H9 (cell line): Measurements from ENCODE around the gene EFNA1. TPM values are rescaled to one million over a fixed set of nuclear protein-coding genes. Genes with fewer than 3 reads are reported as not detected.

Source experiments
- DNase-seq: peaks from one replicate; pipeline ENCODE4 v3.0.0-alpha.2; 2017
- H2AFZ ChIP-seq: one replicate; pipeline ENCODE4 v1.6.1; 2013; ENCODE audit warnings: mild to moderate bottlenecking, low read length, control low read depth, moderate library complexity
- H2AK5ac ChIP-seq: 2 replicates; pipeline ENCODE4 v1.6.1; 2013; ENCODE audit warnings: low read length, control low read depth, mixed read lengths; ENCODE audit not compliant: insufficient read length
- H2BK120ac ChIP-seq: one replicate; pipeline ENCODE4 v1.6.1; 2013; ENCODE audit warnings: low read depth, mild to moderate bottlenecking, low read length, control low read depth, inconsistent platforms; ENCODE audit not compliant: poor library complexity, severe bottlenecking
- H2BK12ac ChIP-seq: 2 replicates; pipeline ENCODE4 v1.6.1; 2013; ENCODE audit warnings: low read length, control low read depth, mixed read lengths, low read depth; ENCODE audit not compliant: insufficient read length
- H2BK15ac ChIP-seq: 2 replicates; pipeline ENCODE4 v1.6.1; 2013; ENCODE audit warnings: low read depth, low read length, control low read depth
- H2BK20ac ChIP-seq: one replicate; pipeline ENCODE4 v1.6.1; 2013; ENCODE audit warnings: low read depth, mild to moderate bottlenecking, low read length, control low read depth, inconsistent platforms; ENCODE audit not compliant: poor library complexity, severe bottlenecking
- H2BK5ac ChIP-seq: 2 replicates; pipeline ENCODE4 v1.6.1; 2013; ENCODE audit warnings: low read length, control low read depth, mixed read lengths; ENCODE audit not compliant: insufficient read length
- H3K14ac ChIP-seq: 2 replicates; pipeline ENCODE4 v1.6.1; 2013; ENCODE audit warnings: low read length, control low read depth; ENCODE audit not compliant: insufficient read depth
- H3K18ac ChIP-seq: 2 replicates; pipeline ENCODE4 v1.6.1; 2013; ENCODE audit warnings: low read depth, mild to moderate bottlenecking, mixed read lengths, low read length, control low read depth; ENCODE audit not compliant: insufficient read length
- H3K23ac ChIP-seq: 2 replicates; pipeline ENCODE4 v1.6.1; 2013; ENCODE audit warnings: low read length, control low read depth, mixed read lengths, low read depth; ENCODE audit not compliant: insufficient read length
- H3K23me2 ChIP-seq: 2 replicates; pipeline ENCODE4 v1.6.1; 2013; ENCODE audit warnings: low read depth, mild to moderate bottlenecking, mixed read lengths, low read length, control low read depth; ENCODE audit not compliant: insufficient read length, poor library complexity, severe bottlenecking
- H3K27ac ChIP-seq: 2 replicates; pipeline ENCODE4 v1.5.1; 2013; ENCODE audit warnings: low read length, control low read depth, mixed read lengths, low read depth; ENCODE audit not compliant: insufficient read length
- H3K27me3 ChIP-seq: 2 replicates; pipeline ENCODE4 v1.6.1; 2013; ENCODE audit warnings: low read length, control low read depth, inconsistent platforms; ENCODE audit not compliant: insufficient read depth
- H3K4ac ChIP-seq: 2 replicates; pipeline ENCODE4 v1.6.1; 2013; ENCODE audit warnings: low read depth, mild to moderate bottlenecking, control low read depth, inconsistent platforms, low read length, moderate library complexity
- H3K4me1 ChIP-seq: 2 replicates; pipeline ENCODE4 v1.6.1; 2013; ENCODE audit warnings: low read length, control low read depth, inconsistent platforms; ENCODE audit not compliant: insufficient read depth
- H3K4me2 ChIP-seq: 2 replicates; pipeline ENCODE4 v1.6.1; 2013; ENCODE audit warnings: low read length, control low read depth, mixed read lengths; ENCODE audit not compliant: insufficient read length, insufficient read depth
- H3K56ac ChIP-seq: 2 replicates; pipeline ENCODE4 v1.6.1; 2013; ENCODE audit warnings: low read depth, mild to moderate bottlenecking, mixed read lengths, low read length, control low read depth; ENCODE audit not compliant: insufficient read length
- H3K79me1 ChIP-seq: 2 replicates; pipeline ENCODE4 v1.6.1; 2013; ENCODE audit warnings: low read depth, mild to moderate bottlenecking, moderate library complexity, low read length, control low read depth, inconsistent platforms; ENCODE audit not compliant: insufficient read depth, poor library complexity, severe bottlenecking
- H3K79me2 ChIP-seq: 2 replicates; pipeline ENCODE4 v1.6.1; 2013; ENCODE audit warnings: low read length, control low read depth, inconsistent platforms; ENCODE audit not compliant: insufficient read depth
- H3K9ac ChIP-seq: 2 replicates; pipeline ENCODE4 v1.6.1; 2013; ENCODE audit warnings: low read length, control low read depth, mixed read lengths; ENCODE audit not compliant: insufficient read length; ENCODE audit errors: extremely low read depth
- H3K9me3 ChIP-seq: one replicate; pipeline ENCODE4 v1.6.1; 2013; ENCODE audit warnings: low read depth, low read length, inconsistent platforms; ENCODE audit not compliant: control insufficient read depth
- H3T11ph ChIP-seq: one replicate; pipeline ENCODE4 v1.6.1; 2013; ENCODE audit warnings: mild to moderate bottlenecking, low read length, control low read depth, inconsistent platforms
- H4K20me1 ChIP-seq: one replicate; pipeline ENCODE4 v1.6.1; 2013; ENCODE audit not compliant: control insufficient read depth, insufficient read length, insufficient read depth
- H4K5ac ChIP-seq: 2 replicates; pipeline ENCODE4 v1.6.1; 2013; ENCODE audit warnings: low read depth, mild to moderate bottlenecking, mixed read lengths, low read length, control low read depth; ENCODE audit not compliant: insufficient read length
- H4K8ac ChIP-seq: replicated peaks from 2 replicates; pipeline ENCODE4 v1.6.1; 2013; ENCODE audit warnings: low read length, control low read depth, mixed read lengths, low read depth; ENCODE audit not compliant: insufficient read length
- H4K91ac ChIP-seq: 2 replicates; pipeline ENCODE4 v1.6.1; 2013; ENCODE audit warnings: low read depth, mild to moderate bottlenecking, moderate library complexity, mixed read lengths, low read length, control low read depth; ENCODE audit not compliant: insufficient read length
- H3K27ac Mint-ChIP-seq, 3 experiments: 2 replicates in 2 of 3; 3 replicates in 1 of 3; pipeline ENCODE4 v1.8.0; 2020 to 2021; ENCODE audit warnings: mixed read lengths in 3 of 3, mild to moderate bottlenecking in 1 of 3, moderate library complexity in 1 of 3
- H3K27me3 Mint-ChIP-seq: 2 replicates; pipeline ENCODE4 v1.8.0; 2021; ENCODE audit warnings: low read depth, mild to moderate bottlenecking, moderate library complexity, mixed read lengths
- H3K36me3 Mint-ChIP-seq, 3 experiments: 2 replicates in 2 of 3; 3 replicates in 1 of 3; pipeline ENCODE4 v1.8.0; 2020 to 2021; ENCODE audit warnings: low read depth in 3 of 3, mixed read lengths in 3 of 3; ENCODE audit not compliant: insufficient read depth in 1 of 3
- H3K4me1 Mint-ChIP-seq, 2 experiments: 2 replicates each; pipeline ENCODE4 v1.8.0; 2020; ENCODE audit warnings: mixed read lengths in 2 of 2
- H3K4me3 Mint-ChIP-seq, 2 experiments: 2 replicates in 1 of 2; 3 replicates in 1 of 2; pipeline ENCODE4 v1.8.0; 2020 to 2021; ENCODE audit warnings: mild to moderate bottlenecking in 2 of 2, mixed read lengths in 2 of 2, moderate library complexity in 1 of 2
- H3K9me3 Mint-ChIP-seq, 2 experiments: 2 replicates in 1 of 2; 3 replicates in 1 of 2; pipeline ENCODE4 v1.8.0; 2020; ENCODE audit warnings: mild to moderate bottlenecking in 2 of 2, mixed read lengths in 2 of 2, moderate library complexity in 1 of 2
- WGBS: extraction: QIAGEN DNeasy Blood & Tissue Kit; methylation state at CpG from one replicate; pipeline ENCODE4 v1.1.7; 2013; ENCODE audit warnings: missing lambda C conversion rate, low lambda C conversion rate, mixed read lengths; ENCODE audit not compliant: insufficient read length; ENCODE audit errors: extremely low coverage; 5-methylcytosine and 5-hydroxymethylcytosine counted together
- total RNA-seq: library from RNA; stranded (reverse); gene quantifications from 2 replicates; pipeline ENCODE4 v1.2.1, GENCODE V29; 2021
- TF ChIP-seq, protein P1 (sequence below): fragments of 200-600 bp; sonication (generic); conservative IDR thresholded peaks from 3 replicates; pipeline ENCODE4 v1.8.0; 2021; ENCODE audit warnings: antibody characterized with exemption, mild to moderate bottlenecking

EFNA1 gene
- total RNA-seq, 1 experiment from 2014 or later: 1.4 TPM

DNA sequence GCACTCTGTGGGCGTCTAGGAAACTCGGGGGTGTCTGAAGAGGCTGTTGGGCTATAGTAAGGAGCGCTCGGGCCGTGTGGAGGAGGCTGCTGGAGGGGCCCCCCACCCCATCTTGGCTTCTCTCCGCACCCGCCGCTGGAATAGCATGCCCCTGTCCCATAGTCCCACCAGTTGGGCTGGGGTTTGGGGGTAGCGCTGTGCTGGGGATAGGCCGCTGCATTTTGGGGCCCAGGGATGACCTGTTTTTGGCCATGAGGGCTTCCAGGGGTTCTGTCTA, 48.5 kb upstream of the EFNA1 start:
- Mint-ChIP-seq H3K4me1 (peaks cover 27 to 49% of the 10 kb centered on the region in 2 experiments), H3K4me3 (peak overlapping the region; percentile 60 to 81), H3K9me3 (peaks cover 0 to 6% of the 10 kb centered on the region in 2 experiments; a peak in 2 of 5 replicates), H3K36me3 (no peaks in the 10 kb centered on the region), H3K27me3 (peaks cover 92% of the 10 kb centered on the region), H3K27ac (no peak overlapping the region)
- Histone ChIP-seq H4K91ac (no peak overlapping the region), H3K27ac (no peak overlapping the region), H3K4me2 (peak overlapping the region; percentile 79), H2AFZ (no peak overlapping the region), H3K4me1 (no peaks in the 10 kb centered on the region), H3K4ac (no peak overlapping the region), H2BK5ac (no peak overlapping the region), H2BK120ac (no peak overlapping the region), H3K79me1 (no peaks in the 10 kb centered on the region), H4K8ac (no peak overlapping the region), H2BK15ac (no peak overlapping the region), H3K9me3 (no peaks in the 10 kb centered on the region), H3K9ac (no peak overlapping the region), H4K20me1 (no peaks in the 10 kb centered on the region), H3K56ac (no peak overlapping the region), H3T11ph (no peak overlapping the region), H3K23me2 (peaks cover 21% of the 10 kb centered on the region), H2BK12ac (no peak overlapping the region), H4K5ac (no peak overlapping the region), H3K14ac (no peak overlapping the region), H2AK5ac (no peak overlapping the region), H2BK20ac (no peak overlapping the region), H3K18ac (no peak overlapping the region), H3K79me2 (no peaks in the 10 kb centered on the region), H3K27me3 (peaks cover 50% of the 10 kb centered on the region), H3K23ac (no peak overlapping the region)
- WGBS: no CpG with 5 or more reads among the region's 10 CpGs
- DNase-seq: no peak
- TF ChIP-seq, protein P1, sequence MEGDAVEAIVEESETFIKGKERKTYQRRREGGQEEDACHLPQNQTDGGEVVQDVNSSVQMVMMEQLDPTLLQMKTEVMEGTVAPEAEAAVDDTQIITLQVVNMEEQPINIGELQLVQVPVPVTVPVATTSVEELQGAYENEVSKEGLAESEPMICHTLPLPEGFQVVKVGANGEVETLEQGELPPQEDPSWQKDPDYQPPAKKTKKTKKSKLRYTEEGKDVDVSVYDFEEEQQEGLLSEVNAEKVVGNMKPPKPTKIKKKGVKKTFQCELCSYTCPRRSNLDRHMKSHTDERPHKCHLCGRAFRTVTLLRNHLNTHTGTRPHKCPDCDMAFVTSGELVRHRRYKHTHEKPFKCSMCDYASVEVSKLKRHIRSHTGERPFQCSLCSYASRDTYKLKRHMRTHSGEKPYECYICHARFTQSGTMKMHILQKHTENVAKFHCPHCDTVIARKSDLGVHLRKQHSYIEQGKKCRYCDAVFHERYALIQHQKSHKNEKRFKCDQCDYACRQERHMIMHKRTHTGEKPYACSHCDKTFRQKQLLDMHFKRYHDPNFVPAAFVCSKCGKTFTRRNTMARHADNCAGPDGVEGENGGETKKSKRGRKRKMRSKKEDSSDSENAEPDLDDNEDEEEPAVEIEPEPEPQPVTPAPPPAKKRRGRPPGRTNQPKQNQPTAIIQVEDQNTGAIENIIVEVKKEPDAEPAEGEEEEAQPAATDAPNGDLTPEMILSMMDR: no peak
